PC-3 (cell line): ENCODE measurements around the gene IRGQ. TPM values are rescaled to one million over a fixed set of nuclear protein-coding genes. Genes with fewer than 3 reads are reported as not detected.
"Not testable (repeated sequence)": the region's sequence is repeated elsewhere in the genome, so short reads cannot be mapped to it uniquely, and the experiment has no call there.

Source experiments
- ATAC-seq: fragments of 200-7000 bp; cut with Tn5 transposase; 2 replicates; pipeline ENCODE4 v1.9.1; 2020; ENCODE audit warnings: mild to moderate bottlenecking, moderate library complexity
- BruUV-seq: library from RNA; stranded (reverse); fragments of 400-500 nt; replicated peaks from 2 replicates; lab custom pipeline; 2021; lab: Mats Ljungman, UMichigan
- CTCF ChIA-PET: fragments of 300-600 bp; sonication (Branson Sonifier 250); formaldehyde crosslinking; loops from one replicate; lab custom pipeline; 2022; ENCODE audit warnings: antibody characterized with exemption; lab: Charles Lee
- POLR2A ChIA-PET: fragments of 300-600 bp; sonication (Branson Sonifier 250); formaldehyde crosslinking; loops from one replicate; lab custom pipeline; 2022; ENCODE audit warnings: antibody characterized with exemption; ENCODE audit not compliant: unreplicated experiment; lab: Charles Lee
- DNase-seq: peaks from one replicate; pipeline ENCODE4 v3.0.0-alpha.2; 2015
- H2AFZ ChIP-seq: fragments of 300-600 bp; sonication (generic); 2 replicates; pipeline ENCODE4 v1.6.0; 2016; ENCODE audit warnings: antibody characterized with exemption, low read length
- H3F3A ChIP-seq: fragments of 300-600 bp; sonication (generic); one replicate; pipeline ENCODE4 v1.6.0; 2017; ENCODE audit warnings: antibody characterized with exemption, low read length, control low read depth, mild to moderate bottlenecking; ENCODE audit not compliant: unreplicated experiment
- H3K27ac ChIP-seq: fragments of 300-600 bp; sonication (generic); 2 replicates; pipeline ENCODE4 v1.5.1; 2016; ENCODE audit warnings: mild to moderate bottlenecking, low read length
- H3K27me3 ChIP-seq: fragments of 300-600 bp; sonication (generic); 2 replicates; pipeline ENCODE4 v1.6.1; 2016; ENCODE audit warnings: low read length, mixed read lengths
- H3K36me3 ChIP-seq: fragments of 300-600 bp; sonication (generic); 2 replicates; pipeline ENCODE4 v1.6.1; 2016; ENCODE audit warnings: low read depth, mixed run types, low read length, mixed read lengths
- H3K4me1 ChIP-seq: fragments of 300-600 bp; sonication (generic); 2 replicates; pipeline ENCODE4 v1.5.1; 2016; ENCODE audit warnings: low read length; ENCODE audit not compliant: insufficient read depth
- H3K4me2 ChIP-seq: fragments of 300-600 bp; sonication (generic); 2 replicates; pipeline ENCODE4 v1.6.0; 2016; ENCODE audit warnings: low read length
- H3K4me3 ChIP-seq: fragments of 300-600 bp; sonication (generic); 2 replicates; pipeline ENCODE4 v1.5.1; 2016; ENCODE audit warnings: mild to moderate bottlenecking, low read length, mixed read lengths
- H3K79me2 ChIP-seq: fragments of 300-600 bp; sonication (generic); 2 replicates; pipeline ENCODE4 v1.6.1; 2017; ENCODE audit warnings: low read length, mixed read lengths
- H3K9ac ChIP-seq: fragments of 300-600 bp; sonication (generic); 2 replicates; pipeline ENCODE4 v1.6.0; 2016; ENCODE audit warnings: mild to moderate bottlenecking, low read length
- H3K9me2 ChIP-seq: fragments of 300-600 bp; sonication (generic); replicated peaks from 2 replicates; pipeline ENCODE4 v1.6.1; 2016; ENCODE audit warnings: mixed run types, low read length, mixed read lengths
- H3K9me3 ChIP-seq: fragments of 300-600 bp; sonication (generic); 2 replicates; pipeline ENCODE4 v1.6.1; 2016; ENCODE audit warnings: low read length, mixed read lengths
- H4K20me1 ChIP-seq: fragments of 300-600 bp; sonication (generic); 2 replicates; pipeline ENCODE4 v1.6.1; 2016; ENCODE audit warnings: low read length, mixed read lengths
- EZH2 ChIP-seq: fragments of 300-600 bp; sonication (generic); IDR thresholded peaks from one replicate; pipeline ENCODE4 v1.6.1; 2017; ENCODE audit warnings: antibody characterized with exemption, mild to moderate bottlenecking, low read length; ENCODE audit not compliant: unreplicated experiment
- EZH2phosphoT487 ChIP-seq: fragments of 300-600 bp; sonication (generic); IDR thresholded peaks from 2 replicates; pipeline ENCODE4 v1.6.1; 2018; ENCODE audit warnings: mild to moderate bottlenecking, antibody characterized with exemption, low read length, borderline replicate concordance
- intact Hi-C: fragments of 100-400 bp; cut with micrococcal nuclease; formaldehyde crosslinking; loops from 2 replicates; pipeline ENCODE4 v1.9.0; 2023
- total RNA-seq: library from RNA; depleted of rRNA; stranded (reverse); fragments of >200 nt; gene quantifications from 2 replicates; pipeline ENCODE4 v1.2.3, GENCODE V29; 2014
- TF ChIP-seq, protein P1 (sequence below): fragments of 300-600 bp; sonication (generic); conservative IDR thresholded peaks from 2 replicates; pipeline ENCODE4 v1.5.1; 2017; ENCODE audit warnings: antibody characterized with exemption, low read depth, mild to moderate bottlenecking, low read length

The IRGQ gene
- total RNA-seq, 1 experiment from 2014 or later, result 12.5 TPM

DNA sequence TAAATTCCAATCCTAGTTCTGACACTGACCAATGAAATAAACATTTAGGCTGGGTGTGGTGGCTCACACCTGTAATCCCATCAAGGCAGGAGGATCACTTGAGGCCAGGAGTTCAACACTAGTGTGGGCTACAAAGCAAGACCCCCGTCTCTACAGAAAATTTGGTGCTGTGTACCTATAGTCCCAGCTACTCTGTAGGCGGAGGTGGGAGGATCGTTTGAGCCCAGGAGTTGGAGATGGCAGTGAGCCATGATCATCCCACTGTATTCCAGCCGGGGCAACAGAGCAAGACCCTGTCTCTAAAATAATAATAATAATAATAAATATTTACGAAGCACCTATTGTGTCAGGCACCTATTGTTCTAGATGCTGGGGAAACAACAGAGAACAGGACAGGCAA lies 6.7 kb downstream of the IRGQ start:
- Histone ChIP-seq H3K79me2 (peaks cover 6% of the 10 kb centered on the region; the same call in 1 of the 2 replicates), H4K20me1 (no peaks in the 10 kb centered on the region), H3K36me3 (no peaks in the 10 kb centered on the region), H3K27ac (no peak overlapping the region), H3K9ac (no peak overlapping the region), H2AFZ (no peak overlapping the region), H3K9me2 (no peaks in the 10 kb centered on the region), H3K4me2 (no peak overlapping the region), H3F3A (no peaks in the 10 kb centered on the region), H3K4me1 (no peaks in the 10 kb centered on the region), H3K27me3 (no peaks in the 10 kb centered on the region), H3K4me3 (no peak overlapping the region), H3K9me3 (no peaks in the 10 kb centered on the region)
- ChIA-PET CTCF (no interaction called here), POLR2A (no interaction called here)
- TF ChIP-seq EZH2 (no peak), EZH2phosphoT487 (no peak)
- TF ChIP-seq, protein P1, sequence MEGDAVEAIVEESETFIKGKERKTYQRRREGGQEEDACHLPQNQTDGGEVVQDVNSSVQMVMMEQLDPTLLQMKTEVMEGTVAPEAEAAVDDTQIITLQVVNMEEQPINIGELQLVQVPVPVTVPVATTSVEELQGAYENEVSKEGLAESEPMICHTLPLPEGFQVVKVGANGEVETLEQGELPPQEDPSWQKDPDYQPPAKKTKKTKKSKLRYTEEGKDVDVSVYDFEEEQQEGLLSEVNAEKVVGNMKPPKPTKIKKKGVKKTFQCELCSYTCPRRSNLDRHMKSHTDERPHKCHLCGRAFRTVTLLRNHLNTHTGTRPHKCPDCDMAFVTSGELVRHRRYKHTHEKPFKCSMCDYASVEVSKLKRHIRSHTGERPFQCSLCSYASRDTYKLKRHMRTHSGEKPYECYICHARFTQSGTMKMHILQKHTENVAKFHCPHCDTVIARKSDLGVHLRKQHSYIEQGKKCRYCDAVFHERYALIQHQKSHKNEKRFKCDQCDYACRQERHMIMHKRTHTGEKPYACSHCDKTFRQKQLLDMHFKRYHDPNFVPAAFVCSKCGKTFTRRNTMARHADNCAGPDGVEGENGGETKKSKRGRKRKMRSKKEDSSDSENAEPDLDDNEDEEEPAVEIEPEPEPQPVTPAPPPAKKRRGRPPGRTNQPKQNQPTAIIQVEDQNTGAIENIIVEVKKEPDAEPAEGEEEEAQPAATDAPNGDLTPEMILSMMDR, result no peak
- BruUV-seq, result no TSS peak
- DNase-seq, result no peak
- no peak for ATAC-seq
- intact Hi-C loops, result no loop called here

DNA sequence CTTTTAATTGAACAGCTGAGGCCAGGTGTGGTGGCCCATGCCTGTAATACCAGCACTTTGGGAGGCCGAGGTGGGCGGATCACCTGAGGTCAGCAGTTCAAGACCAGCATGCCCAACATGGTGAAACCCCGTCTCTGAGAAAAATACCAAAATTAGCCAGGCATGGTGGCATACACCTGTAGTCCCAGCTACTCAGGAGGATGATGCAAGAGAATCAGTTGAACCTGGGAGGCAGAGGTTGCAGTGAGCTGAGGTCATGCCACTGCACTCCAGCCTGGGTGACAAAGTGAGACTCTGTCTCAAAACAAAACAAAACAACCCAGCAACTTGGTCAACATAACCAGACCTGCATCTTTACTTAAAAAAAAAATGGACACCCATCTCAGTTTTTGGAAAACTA lies 8.9 kb downstream of the IRGQ start:
- H3K4me3 ChIP-seq, H4K20me1 ChIP-seq, intact Hi-C loops, BruUV-seq, H3K36me3 ChIP-seq, H3K27ac ChIP-seq, H3F3A ChIP-seq, CTCF ChIA-PET, H2AFZ ChIP-seq, H3K4me1 ChIP-seq, POLR2A ChIA-PET, H3K9ac ChIP-seq, H3K27me3 ChIP-seq, H3K9me2 ChIP-seq, H3K9me3 ChIP-seq, H3K4me2 ChIP-seq, ATAC-seq, H3K79me2 ChIP-seq, DNase-seq: not testable (repeated sequence)

DNA sequence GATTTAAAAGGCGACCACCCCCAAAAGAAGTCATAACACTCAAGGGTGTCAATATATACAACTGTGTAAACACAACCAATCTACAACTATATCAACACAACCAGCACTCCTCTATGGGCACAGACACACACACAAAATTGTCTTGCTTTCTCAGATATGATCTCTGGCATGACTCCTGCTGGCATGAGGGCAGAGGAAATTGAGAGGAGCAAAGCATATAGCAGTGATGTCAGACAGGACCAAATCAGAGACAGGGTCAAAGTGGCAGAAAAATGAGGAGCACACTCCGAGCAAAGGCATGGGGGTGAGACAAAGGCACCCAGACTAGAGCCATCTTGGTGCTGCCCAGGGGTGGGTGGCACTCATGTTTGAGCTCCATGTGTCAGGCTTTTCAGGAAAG lies 9.6 kb downstream of the IRGQ start:
- H3K9me3 ChIP-seq, result no peaks in the 10 kb centered on the region
- H3K4me3 ChIP-seq, result no peak overlapping the region
- DNase-seq (no peak), ATAC-seq (no peak)
- no peak overlapping the region for H2AFZ ChIP-seq
- H3K27ac ChIP-seq, result no peak overlapping the region
- TF ChIP-seq EZH2phosphoT487 (no peak), EZH2 (no peak)
- TF ChIP-seq, protein P1, result no peak
- no peak overlapping the region for H3K9ac ChIP-seq
- POLR2A ChIA-PET, result no interaction called here
- no peaks in the 10 kb centered on the region for H3K9me2 ChIP-seq
- no TSS peak for BruUV-seq
- no peaks in the 10 kb centered on the region for H3K4me1 ChIP-seq
- CTCF ChIA-PET, result no interaction called here
- no peaks in the 10 kb centered on the region for H3K36me3 ChIP-seq
- no peak overlapping the region for H3K4me2 ChIP-seq
- no peaks in the 10 kb centered on the region for H3F3A ChIP-seq
- no peaks in the 10 kb centered on the region for H4K20me1 ChIP-seq
- intact Hi-C loops, result no loop called here
- no peaks in the 10 kb centered on the region for H3K27me3 ChIP-seq
- H3K79me2 ChIP-seq, result no peaks in the 10 kb centered on the region
